Ovary (tissue), 9 donors: Measurements from ENCODE around the gene WNT8B. TPM values are rescaled to one million over a fixed set of nuclear protein-coding genes. Genes with fewer than 3 reads are reported as not detected.

Experiments
- DNase-seq, 5 donors: peaks; one replicate each; pipeline ENCODE4 v3.0.0-alpha.2; 2019 to 2020
- H3K27ac ChIP-seq, 2 donors: fragments of 200-600 bp; one replicate each; pipeline versions ENCODE4 v1.5.1 to v1.8.0; 2019 to 2022
- H3K27me3 ChIP-seq: fragments of 200-600 bp; one replicate; pipeline ENCODE4 v1.8.0; 2022
- H3K36me3 ChIP-seq: fragments of 200-600 bp; sonication (generic); one replicate; pipeline ENCODE4 v1.5.1; 2019
- H3K4me1 ChIP-seq: one replicate; pipeline ENCODE4 v1.8.1; 2013; ENCODE audit warnings: mild to moderate bottlenecking, moderate library complexity; ENCODE audit not compliant: insufficient read depth
- H3K4me3 ChIP-seq: fragments of 200-600 bp; sonication (generic); one replicate; pipeline ENCODE4 v1.5.1; 2017
- H3K9me3 ChIP-seq, 2 donors: fragments of 200-600 bp in 1 of 2; sonication (generic) in 1 of 2; one replicate each; pipeline versions ENCODE4 v1.5.1 to v1.8.1; 2013 to 2019; ENCODE audit warnings: mild to moderate bottlenecking in 1 of 2, moderate library complexity in 1 of 2
- EP300 ChIP-seq: sonication (generic); formaldehyde crosslinking; IDR thresholded peaks from one replicate; pipeline ENCODE4 v1.6.1; 2017; ENCODE audit warnings: antibody characterized with exemption
- POLR2A ChIP-seq: fragments of 450-650 bp; IDR thresholded peaks from one replicate; pipeline ENCODE4 v1.6.1; 2017; ENCODE audit warnings: antibody characterized with exemption, mild to moderate bottlenecking, moderate library complexity
- WGBS, 3 donors: extraction: QIAGEN DNeasy Blood & Tissue Kit in 1 of 3; methylation state at CpG; one replicate each; pipeline versions ENCODE4 v1.1.5 to v1.1.7; 2013 to 2017; 5-methylcytosine and 5-hydroxymethylcytosine counted together
- intact Hi-C, 4 donors: fragments of 100-400 bp; cut with DNase I; formaldehyde crosslinking; loops; one replicate each; pipeline versions ENCODE4 v1.11.0 to v1.15.1; 2022 to 2023
- polyA plus RNA-seq, 2 donors: library from polyadenylated mRNA; stranded (reverse); fragments of 200-250 nt in 1 of 2; fragments of 350-450 nt in 1 of 2; fragmentation: Illumina TruSeq in 1 of 2; extraction: RNeasy Lipid Tissue Mini Kit (QIAGEN cat#74804) in 1 of 2; gene quantifications; one replicate each; pipeline ENCODE4 v1.2.3, GENCODE V29; 2013 to 2014
- total RNA-seq, 7 donors: library from RNA; depleted of rRNA in 2 of 7; stranded (reverse); fragments of >200 nt in 2 of 7; fragmentation: NEBNext Ultra II Directional in 3 of 7; extraction: Animal tissue kit (Norgen Biotek cat#: 25700) in 3 of 7; gene quantifications; one replicate each; pipeline versions ENCODE4 v1.1.0 to v1.2.4, GENCODE V29; 2016 to 2023
- TF ChIP-seq, protein P1 (sequence below), 3 donors: fragments of 450-650 bp in 2 of 3; fragments of 200-600 bp in 1 of 3; IDR thresholded peaks; one replicate each; pipeline versions ENCODE4 v1.5.1 to v1.8.0; 2016 to 2022; ENCODE audit warnings: antibody characterized with exemption in 3 of 3, mild to moderate bottlenecking in 1 of 3
- donor health status: DM: no; HTN: no; CAD: no; lungs with moderate emphysema.
- donor health status: DM: no; HTN: no; CAD: no.
- donor health status: Bipolar disorder and iron deficiency.
- donor health status: DM: yes; HTN: yes; CAD: no.
- donor health status: DM: no; HTN: no; CAD: no.
- donor health status: DM: yes; HTN: yes; CAD: no.

Gene WNT8B
- total and polyA plus RNA-seq, 9 donors: 0.06 to 0.36 (median 0.24) TPM; not detected in 5

- no peaks in the 10 kb centered on the region for H3K27me3 ChIP-seq
- H3K4me3 ChIP-seq: no peak overlapping the region
- no peak overlapping the region for H3K27ac ChIP-seq
- DNase-seq: no peak
- TF ChIP-seq POLR2A (no peak), EP300 (no peak)
- TF ChIP-seq, protein P1, sequence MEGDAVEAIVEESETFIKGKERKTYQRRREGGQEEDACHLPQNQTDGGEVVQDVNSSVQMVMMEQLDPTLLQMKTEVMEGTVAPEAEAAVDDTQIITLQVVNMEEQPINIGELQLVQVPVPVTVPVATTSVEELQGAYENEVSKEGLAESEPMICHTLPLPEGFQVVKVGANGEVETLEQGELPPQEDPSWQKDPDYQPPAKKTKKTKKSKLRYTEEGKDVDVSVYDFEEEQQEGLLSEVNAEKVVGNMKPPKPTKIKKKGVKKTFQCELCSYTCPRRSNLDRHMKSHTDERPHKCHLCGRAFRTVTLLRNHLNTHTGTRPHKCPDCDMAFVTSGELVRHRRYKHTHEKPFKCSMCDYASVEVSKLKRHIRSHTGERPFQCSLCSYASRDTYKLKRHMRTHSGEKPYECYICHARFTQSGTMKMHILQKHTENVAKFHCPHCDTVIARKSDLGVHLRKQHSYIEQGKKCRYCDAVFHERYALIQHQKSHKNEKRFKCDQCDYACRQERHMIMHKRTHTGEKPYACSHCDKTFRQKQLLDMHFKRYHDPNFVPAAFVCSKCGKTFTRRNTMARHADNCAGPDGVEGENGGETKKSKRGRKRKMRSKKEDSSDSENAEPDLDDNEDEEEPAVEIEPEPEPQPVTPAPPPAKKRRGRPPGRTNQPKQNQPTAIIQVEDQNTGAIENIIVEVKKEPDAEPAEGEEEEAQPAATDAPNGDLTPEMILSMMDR (IDR thresholded peaks at IDR 0.05): no peak
- no peaks in the 10 kb centered on the region for H3K4me1 ChIP-seq
- WGBS, 3 donors: 45 to 65% (median 59%) methylated on average over 4 of the region's 4 CpGs
- no peaks in the 10 kb centered on the region for H3K36me3 ChIP-seq
- H3K9me3 ChIP-seq: no peaks in the 10 kb centered on the region
- intact Hi-C loops: no loop called here
Observed at GRCh38 chr10:100446130-100446761, 16.6 kb upstream of the WNT8B start.

DNA sequence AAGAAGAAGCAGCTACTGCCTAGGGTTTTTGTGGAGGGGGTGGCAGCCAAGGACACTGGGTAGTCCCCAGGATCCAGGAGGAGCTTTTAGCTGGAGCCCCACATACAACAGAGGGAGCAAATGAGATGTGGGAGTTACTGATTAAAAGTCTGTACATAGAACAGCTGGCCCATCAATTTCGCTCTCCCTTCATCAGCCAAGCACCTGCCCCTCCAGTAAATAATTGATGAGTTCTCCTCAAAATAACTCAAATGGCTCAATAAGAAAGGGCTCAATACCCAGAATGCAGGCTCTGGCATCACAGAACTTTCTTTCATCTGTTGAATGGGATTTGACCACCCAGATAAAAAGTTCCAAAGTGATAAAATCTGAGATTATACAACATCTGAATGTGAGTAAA, 15.1 kb upstream of the WNT8B start:
- WGBS, 3 donors: 15 to 25% (median 23%) methylated on average over 1 of the region's 1 CpG
- TF ChIP-seq POLR2A: no peak
- TF ChIP-seq EP300: no peak
- TF ChIP-seq, protein P1 (IDR thresholded peaks at IDR 0.05): no peak
- H3K4me1 ChIP-seq: no peaks in the 10 kb centered on the region

DNA sequence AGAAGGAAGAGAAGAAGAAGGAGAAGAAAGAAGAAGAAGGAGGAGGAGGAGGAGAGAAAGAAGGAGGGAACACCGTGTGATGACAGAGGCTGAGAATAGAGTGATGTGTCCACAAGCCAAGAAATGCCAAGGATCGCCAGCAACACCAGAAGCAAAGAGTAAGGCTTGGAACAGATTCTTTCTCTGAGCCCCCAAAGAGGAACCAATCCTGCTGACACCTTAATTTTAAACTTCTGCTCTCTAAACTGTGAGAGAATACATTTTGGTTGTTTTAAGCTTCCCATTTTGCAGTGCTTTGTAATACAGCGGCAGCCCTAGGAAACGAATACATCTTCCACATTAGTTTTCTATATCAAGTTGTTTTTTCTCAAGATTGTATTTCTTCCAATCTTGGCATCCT, 13.9 kb upstream of the WNT8B start:
- intact Hi-C loops: no loop called here
- no peaks in the 10 kb centered on the region for H3K4me1 ChIP-seq
- H3K9me3 ChIP-seq: no peaks in the 10 kb centered on the region
- 73 to 82% (median 81%) methylated on average over 4 of the region's 4 CpGs for WGBS, 3 donors
- H3K36me3 ChIP-seq: no peaks in the 10 kb centered on the region
- H3K27me3 ChIP-seq: no peaks in the 10 kb centered on the region
- H3K4me3 ChIP-seq: no peak overlapping the region
- TF ChIP-seq, protein P1 (IDR thresholded peaks at IDR 0.05): no peak
- no peak for TF ChIP-seq POLR2A
- TF ChIP-seq EP300: no peak
- no peak overlapping the region for H3K27ac ChIP-seq
- DNase-seq: no peak

More for the DNA sequence above, 15.1 kb upstream of the WNT8B start:
- Histone ChIP-seq H3K36me3 (no peaks in the 10 kb centered on the region), H3K27ac (no peak overlapping the region), H3K4me3 (no peak overlapping the region), H3K9me3 (no peaks in the 10 kb centered on the region), H3K27me3 (no peaks in the 10 kb centered on the region)
- DNase-seq: no peak
- intact Hi-C loops: no loop called here

- intact Hi-C loops: no loop called here
- no peaks in the 10 kb centered on the region for H3K9me3 ChIP-seq
- TF ChIP-seq EP300: no peak
- no peak for TF ChIP-seq POLR2A
- TF ChIP-seq, protein P1 (IDR thresholded peaks at IDR 0.05): no peak
- DNase-seq: no peak
- H3K27me3 ChIP-seq: no peaks in the 10 kb centered on the region
- 50 to 63% (median 54%) methylated on average over 5 of the region's 5 CpGs for WGBS, 3 donors
- no peaks in the 10 kb centered on the region for H3K36me3 ChIP-seq
- no peak overlapping the region for H3K4me3 ChIP-seq
- no peak overlapping the region for H3K27ac ChIP-seq
- no peaks in the 10 kb centered on the region for H3K4me1 ChIP-seq
Observed at GRCh38 chr10:100468322-100468721, 5.5 kb downstream of the WNT8B start.
